ENCODE data around the gene MMP24. TPM values are rescaled to one million over a fixed set of nuclear protein-coding genes. Genes with fewer than 3 reads are reported as not detected.

MMP24 gene
- total and polyA plus RNA-seq, 2 of the 13 experiments (the other 11 are each of a cell fraction or from before 2014, with no cell fraction given): 0.29 to 0.35 TPM

GRCh38 chr20:35274172-35275092 is 47.9 kb downstream of the MMP24 start:
- Histone ChIP-seq H3K4me2 (ENCODE audit: low read depth, low read length) (no peak overlapping the region), H3K9me3 (ENCODE audit: low read length) (no peaks in the 10 kb centered on the region), H3K27me3 (ENCODE audit: control insufficient read depth in 1 of 2, insufficient read depth in 2 of 2, low read length in 2 of 2) (no peaks in the 10 kb centered on the region), H4K20me1 (ENCODE audit: insufficient read depth, low read length) (peaks cover 10% of the 10 kb centered on the region; the same call in 1 of the 2 replicates), H3K4me1 (ENCODE audit: insufficient read depth, low read length) (peaks cover 3% of the 10 kb centered on the region; the same call in 1 of the 2 replicates), H3K36me3 (replicated peaks in 1 of 2; ENCODE audit: control insufficient read depth in 1 of 2, insufficient read depth in 2 of 2, low read length in 2 of 2) (peaks cover 15 to 27% of the 10 kb centered on the region in 2 experiments), H3K79me2 (ENCODE audit: insufficient read depth, low read length) (no peaks in the 10 kb centered on the region), H3K4me3 (replicated peaks in 1 of 3; ENCODE audit: insufficient read depth in 1 of 3, low read depth in 2 of 3, low read length in 3 of 3) (no peak overlapping the region), H3K27ac (ENCODE audit: extremely low read length, insufficient read depth, low read length) (no peak overlapping the region), H3K9ac (ENCODE audit: insufficient read depth, low read depth, low read length) (no peak overlapping the region), H2AFZ (ENCODE audit: low read length) (no peak overlapping the region)
- DNase-seq (ENCODE audit: low spot score) (no peak), FAIRE-seq (no peak), ATAC-seq (peak; percentile 17)
- intact Hi-C loops (cut with micrococcal nuclease; ENCODE audit: unreplicated experiment): no loop called here
- in situ Hi-C loops (cut with HindIII; ENCODE audit: extremely low pct_ligation_motif_present, low pct_unique_long_range_greater_than_20kb): no loop called here
- CTCF ChIA-PET (ENCODE audit: low intra/inter-chr PET ratio, low total read pairs): no interaction called here
- no TSS peak for BruUV-seq (replicated peaks)
- 97% methylated on average over 23 of the region's 24 CpGs for WGBS (ENCODE audit: low lambda C conversion rate)
- POLR2A ChIA-PET: interaction anchor here (1.2 to 8.8 kb wide), 4 partner anchors 9 to 55 kb away, joined by 3 to 80 read pairs (median 10); partner anchors contain the start of gene EIF6
- TF ChIP-seq ARNTL (CRISPR knock-in tag; IDR thresholded peaks at IDR 0.05) (no peak), ZNF207 (IDR thresholded peaks at IDR 0.05; ENCODE audit: borderline replicate concordance) (no peak), ATRX (CRISPR knock-in tag; IDR thresholded peaks at IDR 0.05; ENCODE audit: borderline replicate concordance) (no peak), SNAPC5 (CRISPR knock-in tag; IDR thresholded peaks at IDR 0.05; ENCODE audit: borderline replicate concordance) (no peak), ZNF333 (CRISPR knock-in tag; IDR thresholded peaks at IDR 0.05; ENCODE audit: borderline replicate concordance) (0 out of 2 replicates have a peak, but pooled peaks have one; percentile 23), MED8 (CRISPR knock-in tag; IDR thresholded peaks at IDR 0.05; ENCODE audit: insufficient replicate concordance) (no peak), ZSCAN21 (CRISPR knock-in tag; IDR thresholded peaks at IDR 0.05; ENCODE audit: borderline replicate concordance) (no peak), FOXC1 (CRISPR knock-in tag; IDR thresholded peaks at IDR 0.05; ENCODE audit: borderline replicate concordance) (no peak), HES4 (CRISPR knock-in tag; IDR thresholded peaks at IDR 0.05; ENCODE audit: borderline replicate concordance) (0 out of 2 replicates have a peak, but pooled peaks have one; percentile 41), ZNF326 (CRISPR knock-in tag; IDR thresholded peaks at IDR 0.05; ENCODE audit: borderline replicate concordance) (peak; percentile 87; the same call in 1 of the 2 replicates), ZFY (CRISPR knock-in tag; IDR thresholded peaks at IDR 0.05) (peak; percentile 37; the same call in 1 of the 2 replicates), HDAC6 (IDR thresholded peaks at IDR 0.05; ENCODE audit: low read depth, low read length) (no peak), WIZ (CRISPR knock-in tag; IDR thresholded peaks at IDR 0.05) (no peak), KAT7 (CRISPR knock-in tag; IDR thresholded peaks at IDR 0.05; ENCODE audit: borderline replicate concordance) (no peak), ATF3 (CRISPR knock-in tag; IDR thresholded peaks at IDR 0.05) (0 out of 2 replicates have a peak, but pooled peaks have one; percentile 18), ZNF430 (CRISPR knock-in tag; IDR thresholded peaks at IDR 0.05) (0 out of 2 replicates have a peak, but pooled peaks have one; percentile 34), ZFP90 (CRISPR knock-in tag; IDR thresholded peaks at IDR 0.05; ENCODE audit: borderline replicate concordance) (no peak), BCL3 (CRISPR knock-in tag; IDR thresholded peaks at IDR 0.05) (0 out of 2 replicates have a peak, but pooled peaks have one; percentile 11), SNAI1 (CRISPR knock-in tag; IDR thresholded peaks at IDR 0.05; ENCODE audit: borderline replicate concordance) (no peak), SPEN (CRISPR knock-in tag; IDR thresholded peaks at IDR 0.05; ENCODE audit: low read depth) (no peak), ZSCAN25 (CRISPR knock-in tag; IDR thresholded peaks at IDR 0.05) (no peak), HHEX (CRISPR knock-in tag; IDR thresholded peaks at IDR 0.05) (no peak), ZNF292 (CRISPR knock-in tag; IDR thresholded peaks at IDR 0.05; ENCODE audit: borderline replicate concordance, low read depth) (0 out of 2 replicates have a peak, but pooled peaks have one; percentile 19)

Measured in HepG2 (cell line).